ENCODE data around the gene GPC6.

Gene GPC6

GRCh38 chr13:94353167-94353710, 1126.6 kb downstream of the GPC6 start:
- no peak for DNase-seq (ENCODE audit: low spot score)

GRCh38 chr13:94359875-94360274, 1133.3 kb downstream of the GPC6 start:
- DNase-seq (ENCODE audit: low spot score), result no peak

- DNase-seq (ENCODE audit: low spot score), result peak; percentile 75
Observed at GRCh38 chr13:94362411-94362909, 1135.9 kb downstream of the GPC6 start.

GRCh38 chr13:94366677-94367076, 1140.1 kb downstream of the GPC6 start:
- DNase-seq (ENCODE audit: low spot score), result no peak

GRCh38 chr13:94369972-94370436, 1143.4 kb downstream of the GPC6 start:
- no peak for DNase-seq (ENCODE audit: low spot score)

- no peak for DNase-seq (ENCODE audit: low spot score)
Observed at GRCh38 chr13:94371855-94372254, 1145.2 kb downstream of the GPC6 start.

GRCh38 chr13:94382517-94382916, 1155.9 kb downstream of the GPC6 start:
- no peak for DNase-seq (ENCODE audit: low spot score)

GRCh38 chr13:94382960-94383359, 1156.4 kb downstream of the GPC6 start:
- DNase-seq (ENCODE audit: low spot score), result no peak

GRCh38 chr13:94384231-94384905, 1157.8 kb downstream of the GPC6 start:
- DNase-seq (ENCODE audit: low spot score), result no peak

- DNase-seq (ENCODE audit: low spot score), result no peak
Observed at GRCh38 chr13:94387047-94387446, 1160.4 kb downstream of the GPC6 start.

GRCh38 chr13:94389604-94390351, 1163.2 kb downstream of the GPC6 start:
- no peak for DNase-seq (ENCODE audit: low spot score)

- DNase-seq (ENCODE audit: low spot score), result no peak
Observed at GRCh38 chr13:94390881-94391280, 1164.3 kb downstream of the GPC6 start.

- no peak for DNase-seq (ENCODE audit: low spot score)
Observed at GRCh38 chr13:94394723-94395122, 1168.1 kb downstream of the GPC6 start.

- no peak for DNase-seq (ENCODE audit: low spot score)
Observed at GRCh38 chr13:94395860-94396259, 1169.3 kb downstream of the GPC6 start.

- no peak for DNase-seq (ENCODE audit: low spot score)
Observed at GRCh38 chr13:94399812-94400211, 1173.2 kb downstream of the GPC6 start.

- DNase-seq (ENCODE audit: low spot score), result no peak
Observed at GRCh38 chr13:94400874-94401273, 1174.3 kb downstream of the GPC6 start.

GRCh38 chr13:94408314-94409036, 1181.9 kb downstream of the GPC6 start:
- no peak for DNase-seq (ENCODE audit: low spot score)

- DNase-seq (ENCODE audit: low spot score), result no peak
Observed at GRCh38 chr13:94411747-94412146, 1185.1 kb downstream of the GPC6 start.

GRCh38 chr13:94412870-94413597, 1186.4 kb downstream of the GPC6 start:
- no peak for DNase-seq (ENCODE audit: low spot score)

GRCh38 chr13:94413598-94413944, 1187.0 kb downstream of the GPC6 start:
- DNase-seq (ENCODE audit: low spot score), result peak; percentile 53

GRCh38 chr13:94414141-94414540, 1187.5 kb downstream of the GPC6 start:
- no peak for DNase-seq (ENCODE audit: low spot score)

GRCh38 chr13:94414708-94415107, 1188.1 kb downstream of the GPC6 start:
- DNase-seq (ENCODE audit: low spot score), result no peak
